Thyroid gland (tissue), 4 donors: ENCODE data around the gene NCAPD2. TPM values are rescaled to one million over a fixed set of nuclear protein-coding genes. Genes with fewer than 3 reads are reported as not detected.
"Not testable (repeated sequence)": the region's sequence is repeated elsewhere in the genome, so short reads cannot be mapped to it uniquely, and the experiment has no call there.

Source experiments
- DNase-seq, 2 donors: peaks; one replicate each; pipeline ENCODE4 v3.0.0-alpha.2; 2019
- H3K27ac ChIP-seq, 3 donors: fragments of 200-600 bp; sonication (generic); 1 replicate in 2 of 3; 2 replicates in 1 of 3; pipeline ENCODE4 v1.5.1; 2016 to 2019; ENCODE audit warnings: mild to moderate bottlenecking in 1 of 3, moderate library complexity in 1 of 3
- H3K27me3 ChIP-seq: fragments of 200-600 bp; sonication (generic); one replicate; pipeline ENCODE4 v1.5.1; 2019
- H3K36me3 ChIP-seq, 2 donors: fragments of 200-600 bp; sonication (generic); one replicate each; pipeline ENCODE4 v1.5.1; 2016 to 2019
- H3K4me1 ChIP-seq, 2 donors: fragments of 200-600 bp; sonication (generic); one replicate each; pipeline ENCODE4 v1.5.1; 2017 to 2019
- H3K4me3 ChIP-seq, 3 donors: fragments of 200-600 bp; sonication (generic); replicated peaks in 1 of 3; 1 replicate in 2 of 3; 2 replicates in 1 of 3; pipeline ENCODE4 v1.5.1; 2016; ENCODE audit warnings: mild to moderate bottlenecking in 1 of 3
- H3K9me3 ChIP-seq: fragments of 200-600 bp; sonication (generic); one replicate; pipeline ENCODE4 v1.5.1; 2017
- CTCF ChIP-seq, 6 experiments: fragments of 200-600 bp in 3 of 6; fragments of 450-650 bp in 3 of 6; sonication (generic) in 3 of 6; IDR thresholded peaks; one replicate each; pipeline ENCODE4 v1.5.1; 2016 to 2019; ENCODE audit warnings: antibody characterized with exemption in 6 of 6, mild to moderate bottlenecking in 2 of 6, inconsistent platforms in 1 of 6, moderate library complexity in 1 of 6
- POLR2A ChIP-seq, 2 donors: fragments of 450-650 bp; IDR thresholded peaks; one replicate each; pipeline ENCODE4 v1.6.1; 2017; ENCODE audit warnings: antibody characterized with exemption in 2 of 2, mild to moderate bottlenecking in 2 of 2, moderate library complexity in 1 of 2
- WGBS, 2 donors: methylation state at CpG; one replicate each; pipeline ENCODE4 v1.1.5; 2017; 5-methylcytosine and 5-hydroxymethylcytosine counted together
- intact Hi-C: fragments of 100-400 bp; cut with DNase I; formaldehyde crosslinking; loops from one replicate; pipeline ENCODE4 v1.15.1; 2023
- total RNA-seq, 4 donors: library from RNA; depleted of rRNA; stranded (reverse); fragments of >200 nt; gene quantifications; one replicate each; pipeline ENCODE4 v1.2.3, GENCODE V29; 2016

Gene NCAPD2
- total RNA-seq, 4 donors from 2014 or later, result 22.4 to 31.8 (median 28.6) TPM

DNA sequence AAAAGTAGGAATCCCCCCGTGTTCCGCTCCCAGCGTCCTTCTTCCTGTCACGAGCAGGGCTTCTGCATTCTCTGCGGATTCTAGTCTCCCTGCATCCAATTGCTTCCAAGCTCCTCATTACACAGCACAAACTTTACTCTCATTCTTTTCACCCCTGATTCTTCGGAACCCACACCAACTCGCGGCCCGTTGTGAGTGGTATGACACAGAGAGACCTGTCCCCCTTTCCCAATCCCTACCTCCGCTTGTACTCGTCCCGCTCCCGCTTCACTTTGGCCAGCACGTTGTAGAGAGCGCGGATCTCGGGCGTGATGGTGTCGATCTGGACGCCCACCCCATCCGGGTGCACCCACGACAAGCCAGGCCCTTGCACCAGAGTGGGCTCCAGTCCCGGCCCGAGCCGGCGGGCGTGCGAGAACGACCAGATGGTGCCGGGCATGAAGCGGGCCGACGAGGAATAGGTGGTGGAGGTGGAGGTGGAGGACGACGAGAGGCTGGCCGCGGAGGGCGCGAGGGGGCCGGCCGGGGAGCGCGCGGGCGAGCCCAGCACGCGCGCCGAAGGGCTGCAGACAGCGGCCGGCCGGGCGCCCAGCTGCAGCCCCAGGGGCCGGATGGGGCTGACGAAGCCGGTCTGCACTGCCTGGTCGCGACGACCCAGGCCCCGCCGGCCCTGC is 61.3 kb downstream of the NCAPD2 start:
- TF ChIP-seq POLR2A (IDR thresholded peaks at IDR 0.05) (no peak), CTCF (IDR thresholded peaks at IDR 0.05) (no peak)
- no peaks in the 10 kb centered on the region for H3K9me3 ChIP-seq
- H3K27ac ChIP-seq, result peak overlapping the region in 2 of 3 donors; percentile 47 to 64
- intact Hi-C loops, result no loop called here
- no peak for DNase-seq
- H3K4me1 ChIP-seq, result peaks cover 37 to 47% of the 10 kb centered on the region in 2 donors
- peaks cover 9 to 17% of the 10 kb centered on the region in 2 donors for H3K36me3 ChIP-seq
- no peaks in the 10 kb centered on the region for H3K27me3 ChIP-seq
- WGBS, 2 donors, result 50 to 61% methylated on average over 42 to 48 of the region's 61 CpGs
- H3K4me3 ChIP-seq, result peak overlapping the region in 2 of 3 donors; percentile 10 to 43

- WGBS, 2 donors, result 89 to 93% methylated on average over 7 of the region's 7 CpGs
- peaks cover 41 to 46% of the 10 kb centered on the region in 2 donors for H3K4me1 ChIP-seq
- H3K36me3 ChIP-seq, result peaks cover 22 to 27% of the 10 kb centered on the region in 2 donors
- DNase-seq, intact Hi-C loops, H3K9me3 ChIP-seq, H3K4me3 ChIP-seq, H3K27me3 ChIP-seq, H3K27ac ChIP-seq: not testable (repeated sequence)
Observed at GRCh38 chr12:6556496-6556817, 62.6 kb downstream of the NCAPD2 start.

GRCh38 chr12:6556857-6557256 is 63.0 kb downstream of the NCAPD2 start:
- no peaks in the 10 kb centered on the region for H3K9me3 ChIP-seq
- peaks cover 26 to 31% of the 10 kb centered on the region in 2 donors for H3K36me3 ChIP-seq
- no peak overlapping the region for H3K4me3 ChIP-seq
- 93% methylated on average over 2 to 3 of the region's 4 CpGs for WGBS, 2 donors
- no peaks in the 10 kb centered on the region for H3K27me3 ChIP-seq
- no peak for TF ChIP-seq CTCF (IDR thresholded peaks at IDR 0.05)
- TF ChIP-seq POLR2A (IDR thresholded peaks at IDR 0.05), result no peak
- intact Hi-C loops, result no loop called here
- H3K27ac ChIP-seq, result no peak overlapping the region
- H3K4me1 ChIP-seq, result peaks cover 37 to 42% of the 10 kb centered on the region in 2 donors
- no peak for DNase-seq

- H3K27ac ChIP-seq, H3K4me3 ChIP-seq, DNase-seq, intact Hi-C loops, H3K9me3 ChIP-seq, H3K27me3 ChIP-seq: not testable (repeated sequence)
- TF ChIP-seq CTCF (IDR thresholded peaks at IDR 0.05), result peak in 1 of 6 experiments; percentile 13
- Histone ChIP-seq H3K4me1 (peaks cover 25 to 28% of the 10 kb centered on the region in 2 donors), H3K36me3 (peaks cover 34 to 41% of the 10 kb centered on the region in 2 donors)
- 80 to 84% methylated on average over 14 of the region's 14 CpGs for whole genome bisulfite sequencing, 2 donors
Observed at GRCh38 chr12:6558014-6558760, 64.3 kb downstream of the NCAPD2 start.

GRCh38 chr12:6559500-6559899 is 65.6 kb downstream of the NCAPD2 start:
- no peaks in the 10 kb centered on the region for H3K9me3 ChIP-seq
- peak; percentile 84 to 87 for DNase-seq
- intact Hi-C loops, result no loop called here
- H3K27me3 ChIP-seq, result no peaks in the 10 kb centered on the region
- WGBS, 2 donors, result 26 to 50% methylated on average over 1 of the region's 1 CpG
- H3K36me3 ChIP-seq, result peaks cover 41 to 43% of the 10 kb centered on the region in 2 donors
- TF ChIP-seq POLR2A (IDR thresholded peaks at IDR 0.05) (peak in 1 of 2 donors; percentile 24), CTCF (IDR thresholded peaks at IDR 0.05) (peak in 2 of 6 experiments; percentile 21 to 43)
- peaks cover 17 to 18% of the 10 kb centered on the region in 2 donors for H3K4me1 ChIP-seq
- peak overlapping the region in 2 of 3 donors; percentile 57 to 79 for H3K27ac ChIP-seq
- no peak overlapping the region for H3K4me3 ChIP-seq
